CD14-positive monocyte (primary cell): ENCODE data around the gene IGFALS. TPM values are rescaled to one million over a fixed set of nuclear protein-coding genes. Genes with fewer than 3 reads are reported as not detected.

Source experiments
- DNase-seq, 3 donors: peaks; one replicate each; pipeline ENCODE4 v3.0.0-alpha.2; 2011 to 2022
- H2AFZ ChIP-seq: 2 replicates; pipeline ENCODE4 v1.6.0; 2012; ENCODE audit warnings: mild to moderate bottlenecking, low read depth, low read length, inconsistent platforms; ENCODE audit not compliant: insufficient read depth, poor library complexity, severe bottlenecking
- H3K27ac ChIP-seq, 2 donors: 1 replicate in 1 of 2; 2 replicates in 1 of 2; pipeline ENCODE4 v1.5.1; 2012 to 2013; ENCODE audit warnings: low read length in 2 of 2, control low read depth in 1 of 2, inconsistent platforms in 1 of 2, low read depth in 1 of 2, mild to moderate bottlenecking in 1 of 2
- H3K27me3 ChIP-seq, 2 donors: one replicate each; pipeline versions ENCODE4 v1.6.0 to v1.6.1; 2011 to 2013; ENCODE audit warnings: low read length in 2 of 2; ENCODE audit not compliant: control insufficient read depth in 2 of 2, insufficient read depth in 2 of 2
- H3K36me3 ChIP-seq, 2 donors: replicated peaks in 1 of 2; 1 replicate in 1 of 2; 2 replicates in 1 of 2; pipeline versions ENCODE4 v1.5.1 to v1.6.1; 2012 to 2013; ENCODE audit warnings: low read length in 2 of 2, control low read depth in 1 of 2, inconsistent platforms in 1 of 2, mild to moderate bottlenecking in 1 of 2; ENCODE audit not compliant: insufficient read depth in 2 of 2, control insufficient read depth in 1 of 2
- H3K4me1 ChIP-seq, 2 donors: 1 replicate in 1 of 2; 2 replicates in 1 of 2; pipeline versions ENCODE4 v1.5.1 to v1.6.1; 2012 to 2013; ENCODE audit warnings: low read length in 2 of 2, control low read depth in 1 of 2, inconsistent platforms in 1 of 2, mild to moderate bottlenecking in 1 of 2, moderate library complexity in 1 of 2; ENCODE audit not compliant: insufficient read depth in 2 of 2, control insufficient read depth in 1 of 2
- H3K4me2 ChIP-seq: replicated peaks from 2 replicates; pipeline ENCODE3; 2012; ENCODE audit warnings: low read length, moderate library complexity, mild to moderate bottlenecking; ENCODE audit not compliant: poor library complexity, severe bottlenecking; ENCODE audit errors: extremely low read depth
- H3K4me3 ChIP-seq, 3 experiments: fragments of 200-600 bp in 1 of 3; sonication (generic) in 1 of 3; replicated peaks in 1 of 3; 1 replicate in 2 of 3; 2 replicates in 1 of 3; pipeline ENCODE4 v1.5.1; 2011 to 2013; ENCODE audit warnings: low read length in 3 of 3, mild to moderate bottlenecking in 3 of 3, control low read depth in 2 of 3, low read depth in 2 of 3, inconsistent platforms in 1 of 3, moderate library complexity in 1 of 3
- H3K79me2 ChIP-seq: 2 replicates; pipeline ENCODE4 v1.6.0; 2012; ENCODE audit warnings: mild to moderate bottlenecking, control low read depth, inconsistent platforms, low read length, moderate library complexity; ENCODE audit not compliant: insufficient read depth
- H3K9ac ChIP-seq: 2 replicates; pipeline ENCODE4 v1.6.0; 2017; ENCODE audit warnings: low read length, mild to moderate bottlenecking; ENCODE audit not compliant: insufficient read depth, poor library complexity, severe bottlenecking
- H3K9me3 ChIP-seq, 2 donors: replicated peaks in 1 of 2; 1 replicate in 1 of 2; 2 replicates in 1 of 2; pipeline versions ENCODE4 v1.5.1 to v1.6.1; 2012 to 2013; ENCODE audit warnings: low read length in 2 of 2, control low read depth in 1 of 2; ENCODE audit not compliant: control insufficient read depth in 1 of 2, insufficient read depth in 1 of 2
- H4K20me1 ChIP-seq: 2 replicates; pipeline ENCODE4 v1.6.0; 2012; ENCODE audit warnings: mild to moderate bottlenecking, low read length, control low read depth, moderate library complexity; ENCODE audit not compliant: insufficient read depth
- H3K27ac Mint-ChIP-seq, 7 donors: one replicate each; pipeline ENCODE4 v1.8.0; 2020; ENCODE audit warnings: mild to moderate bottlenecking in 7 of 7, mixed read lengths in 7 of 7, moderate library complexity in 6 of 7, inconsistent platforms in 2 of 7
- H3K27me3 Mint-ChIP-seq, 3 donors: one replicate each; pipeline ENCODE4 v1.8.0; 2021 to 2022; ENCODE audit warnings: low read depth in 3 of 3, mild to moderate bottlenecking in 3 of 3, mixed read lengths in 3 of 3, moderate library complexity in 3 of 3, inconsistent platforms in 1 of 3
- H3K36me3 Mint-ChIP-seq, 2 donors: one replicate each; pipeline ENCODE4 v1.8.0; 2020; ENCODE audit warnings: mixed read lengths in 2 of 2, inconsistent platforms in 1 of 2, mild to moderate bottlenecking in 1 of 2
- H3K4me1 Mint-ChIP-seq: one replicate; pipeline ENCODE4 v1.8.0; 2020; ENCODE audit warnings: mild to moderate bottlenecking, mixed read lengths
- H3K4me3 Mint-ChIP-seq, 2 donors: one replicate each; pipeline ENCODE4 v1.8.0; 2020; ENCODE audit warnings: mild to moderate bottlenecking in 2 of 2, mixed read lengths in 2 of 2, moderate library complexity in 1 of 2
- H3K9me3 Mint-ChIP-seq, 7 donors: one replicate each; pipeline ENCODE4 v1.8.0; 2020 to 2022; ENCODE audit warnings: mixed read lengths in 7 of 7, mild to moderate bottlenecking in 6 of 7, moderate library complexity in 6 of 7, inconsistent platforms in 2 of 7
- CTCF ChIP-seq: fragments of 200-600 bp; IDR thresholded peaks from one replicate; pipeline ENCODE4 v1.8.0; 2022; ENCODE audit warnings: antibody characterized with exemption, mild to moderate bottlenecking
- WGBS: methylation state at CpG from one replicate; pipeline ENCODE4 v1.1.5; 2013; ENCODE audit warnings: missing lambda C conversion rate; ENCODE audit not compliant: insufficient coverage; 5-methylcytosine and 5-hydroxymethylcytosine counted together
- intact Hi-C, 2 donors: fragments of 100-400 bp; cut with micrococcal nuclease; formaldehyde crosslinking; loops; one replicate each; pipeline versions ENCODE4 v1.15.0 to v1.15.1; 2023
- polyA plus RNA-seq, 3 donors: library from polyadenylated mRNA; depleted of rRNA in 1 of 3; unstranded in 2 of 3; stranded (reverse) in 1 of 3; fragments of 300-500 nt in 2 of 3; fragments of >200 nt in 1 of 3; fragmentation: Illumina TruSeq in 2 of 3; gene quantifications; 1 replicate in 2 of 3; 2 replicates in 1 of 3; pipeline ENCODE4 v1.2.3, GENCODE V29; 2012 to 2021

IGFALS gene
- polyA plus RNA-seq, 3 donors = 0.07 TPM; not detected in 2

- DNase-seq = no peak
- 97% methylated on average over 20 of the region's 26 CpGs for WGBS
- peaks cover 16 to 53% of the 10 kb centered on the region in 2 donors for H3K36me3 Mint-ChIP-seq
- no peak overlapping the region for H3K4me3 ChIP-seq
- H3K27me3 ChIP-seq = no peaks in the 10 kb centered on the region
- peaks cover 37% of the 10 kb centered on the region in 2 donors for H3K36me3 ChIP-seq
- intact Hi-C loops = loop anchor here (5.0 to 10.0 kb wide), 4 partner anchors 42 to 360 kb away; partner anchors contain the start of genes FAHD1 (in 1 of the 2), HAGH (in 1 of the 2), MAPK8IP3 (in 1 of the 2) and NTHL1 (in 1 of the 2)
- H3K9me3 Mint-ChIP-seq = no peaks in the 10 kb centered on the region
- no peak overlapping the region for H3K4me3 Mint-ChIP-seq
- H3K4me2 ChIP-seq = no peak overlapping the region
- H4K20me1 ChIP-seq = peaks cover 52% of the 10 kb centered on the region
- no peaks in the 10 kb centered on the region for H3K9me3 ChIP-seq
- H3K9ac ChIP-seq = no peak overlapping the region
- TF ChIP-seq CTCF = no peak
- H3K79me2 ChIP-seq = peaks cover 55% of the 10 kb centered on the region
- peak overlapping the region in 2 of 7 donors; percentile 50 to 68 for H3K27ac Mint-ChIP-seq
- H3K4me1 ChIP-seq = peaks cover 25 to 33% of the 10 kb centered on the region in 2 donors
- no peak overlapping the region for H2AFZ ChIP-seq
- H3K27ac ChIP-seq = no peak overlapping the region
- peaks cover 25% of the 10 kb centered on the region for H3K4me1 Mint-ChIP-seq
- H3K27me3 Mint-ChIP-seq = no peaks in the 10 kb centered on the region
These were observed 8.3 kb downstream of the IGFALS start for GRCh38 chr16:1784977-1785845.

DNA sequence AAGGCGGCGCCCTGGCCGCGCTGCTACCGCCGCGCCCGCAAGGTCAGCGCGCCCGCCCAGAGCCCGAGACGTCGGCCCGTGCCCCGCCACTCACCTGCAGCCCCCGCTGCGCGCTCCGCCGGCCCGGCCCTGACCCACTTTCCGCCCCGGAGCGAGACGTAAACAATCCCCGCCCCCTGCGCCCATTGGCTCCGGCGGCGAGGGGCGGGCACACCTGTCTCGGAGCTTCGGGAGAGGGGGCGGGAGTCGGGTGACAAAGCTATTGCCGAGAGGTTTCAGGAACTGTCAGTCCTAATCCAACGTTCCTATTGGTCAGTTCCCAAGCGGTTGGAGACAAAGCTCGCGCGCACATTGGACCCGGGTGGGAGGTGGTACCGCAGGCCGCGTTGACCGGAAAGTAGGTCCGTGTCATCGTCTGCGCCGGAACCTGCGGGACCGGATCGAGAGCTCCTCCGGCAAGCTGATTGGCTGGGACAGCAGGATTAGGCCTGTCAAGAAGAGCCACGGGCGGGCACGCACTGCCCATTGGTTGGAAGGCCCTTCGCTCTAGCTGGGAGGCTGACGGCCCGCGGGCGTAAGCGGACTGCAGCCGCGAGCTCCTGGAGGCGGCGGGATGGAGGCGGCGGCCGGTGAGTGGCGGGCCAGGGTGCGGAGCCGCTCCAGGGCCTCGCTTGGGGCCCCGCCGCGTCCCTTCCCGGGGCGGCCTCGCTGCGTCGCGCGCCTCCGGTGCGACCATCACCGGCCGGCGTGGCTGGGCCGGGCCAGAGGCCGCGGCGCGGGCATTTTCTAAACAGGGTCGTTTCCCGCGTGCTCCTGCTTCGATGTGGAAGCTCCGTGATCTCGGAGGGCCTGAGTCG, 10.9 kb downstream of the IGFALS start, which contains the start of the genes NUBP2 and SPSB3:
Gene NUBP2 (plus strand): TSS at position 553 of the 857 bp plus-strand sequence. CDS start 61 bp downstream, at position 614.
Gene SPSB3 (minus strand): TSS at position 164 of the 857 bp plus-strand sequence. CDS start 1,088 bp downstream, outside the sequence.
- H4K20me1 ChIP-seq = peaks cover 72% of the 10 kb centered on the region
- intact Hi-C loops = loop anchor here (1.0 to 10.0 kb wide), 7 partner anchors 9 to 358 kb away; partner anchors contain the start of genes FAHD1 (in 2 of the 2), HAGH (in 2 of the 2), MAPK8IP3 (in 1 of the 2) and MRPS34 (in 1 of the 2)

More for the DNA sequence above, 10.9 kb downstream of the IGFALS start, which contains the start of the genes NUBP2 and SPSB3:
- H3K36me3 Mint-ChIP-seq = peaks cover 12 to 45% of the 10 kb centered on the region in 2 donors
- H3K27me3 ChIP-seq = no peaks in the 10 kb centered on the region
- H3K4me1 ChIP-seq = peaks cover 25 to 33% of the 10 kb centered on the region in 2 donors
- no peak for TF ChIP-seq CTCF
- peaks cover 23 to 27% of the 10 kb centered on the region in 2 donors for H3K36me3 ChIP-seq
- H3K4me1 Mint-ChIP-seq = peaks cover 27% of the 10 kb centered on the region
- peak within 1 kb of the TSS; percentile 84 for H3K9ac ChIP-seq
- peaks cover 61% of the 10 kb centered on the region for H3K79me2 ChIP-seq
- H3K27ac Mint-ChIP-seq = peak within 1 kb of the TSS; percentile 82 to 95 (median 86)
- peak within 1 kb of the TSS; percentile 66 to 94 (median 85) for H3K4me3 ChIP-seq
- peak within 1 kb of the TSS; percentile 88 for H3K4me2 ChIP-seq
- peak within 1 kb of the TSS; percentile 87 to 93 for H3K4me3 Mint-ChIP-seq
- H3K9me3 Mint-ChIP-seq = no peaks in the 10 kb centered on the region
- peak within 1 kb of the TSS; percentile 52 to 83 for H3K27ac ChIP-seq
- no peaks in the 10 kb centered on the region for H3K27me3 Mint-ChIP-seq
- peak within 1 kb of the TSS; percentile 83 for H2AFZ ChIP-seq
- under 1% methylated on average over 102 of the region's 102 CpGs for WGBS
- peak; percentile 100 for DNase-seq
- no peaks in the 10 kb centered on the region for H3K9me3 ChIP-seq
